Measurements from ENCODE around the gene SOAT1.

The SOAT1 gene

GRCh38 chr1:179322557-179322956 lies 29.0 kb downstream of the SOAT1 start:
- H3K4me1 ChIP-seq (ENCODE audit: control insufficient read depth, insufficient read depth, low read length) = no peaks in the 10 kb centered on the region
- H3K9me3 ChIP-seq (ENCODE audit: control insufficient read depth, low read length) = no peaks in the 10 kb centered on the region
- H3K4me3 ChIP-seq (ENCODE audit: insufficient read depth, low read depth, low read length) = no peak overlapping the region
- no peaks in the 10 kb centered on the region for H3K27me3 ChIP-seq (ENCODE audit: control insufficient read depth, insufficient read depth, low read length, poor library complexity, severe bottlenecking)
- H3K36me3 ChIP-seq (ENCODE audit: control insufficient read depth, insufficient read depth, low read length) = no peaks in the 10 kb centered on the region
- 87 to 98% methylated on average over 2 of the region's 3 CpGs for WGBS, 2 experiments
- no peak overlapping the region for H3K27ac ChIP-seq (ENCODE audit: insufficient read depth, low read depth, low read length, poor library complexity, severe bottlenecking)

GRCh38 chr1:179323436-179323835 lies 29.8 kb downstream of the SOAT1 start:
- H3K36me3 ChIP-seq (ENCODE audit: control insufficient read depth, insufficient read depth, low read length) = no peaks in the 10 kb centered on the region
- no peak overlapping the region for H3K4me3 ChIP-seq (ENCODE audit: insufficient read depth, low read depth, low read length)
- H3K4me1 ChIP-seq (ENCODE audit: control insufficient read depth, insufficient read depth, low read length) = no peaks in the 10 kb centered on the region
- no peaks in the 10 kb centered on the region for H3K27me3 ChIP-seq (ENCODE audit: control insufficient read depth, insufficient read depth, low read length, poor library complexity, severe bottlenecking)
- H3K9me3 ChIP-seq (ENCODE audit: control insufficient read depth, low read length) = no peaks in the 10 kb centered on the region
- no peak overlapping the region for H3K27ac ChIP-seq (ENCODE audit: insufficient read depth, low read depth, low read length, poor library complexity, severe bottlenecking)
- 96 to 100% methylated on average over 4 of the region's 4 CpGs for WGBS, 2 experiments

DNA sequence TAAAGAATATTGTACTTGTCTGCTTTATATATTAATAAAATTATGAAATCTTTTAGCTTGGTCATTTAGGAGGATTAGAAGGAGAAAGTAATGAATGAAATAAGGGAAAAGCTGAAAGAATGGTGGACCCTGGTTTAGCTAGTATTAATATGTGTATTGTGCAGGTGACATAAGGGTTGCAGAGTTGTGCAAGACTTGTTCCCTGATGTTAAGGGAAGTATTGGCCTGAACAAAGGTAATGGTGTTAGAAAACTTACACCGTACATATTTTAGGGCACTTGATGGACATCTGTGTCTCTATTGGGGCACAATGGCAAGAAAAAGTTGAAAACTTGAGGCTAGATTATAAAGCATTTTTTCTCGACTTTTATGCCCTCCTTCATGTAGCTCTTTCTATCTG lies 32.2 kb downstream of the SOAT1 start:
- WGBS, 2 experiments = 91 to 92% methylated on average over 2 of the region's 2 CpGs

DNA sequence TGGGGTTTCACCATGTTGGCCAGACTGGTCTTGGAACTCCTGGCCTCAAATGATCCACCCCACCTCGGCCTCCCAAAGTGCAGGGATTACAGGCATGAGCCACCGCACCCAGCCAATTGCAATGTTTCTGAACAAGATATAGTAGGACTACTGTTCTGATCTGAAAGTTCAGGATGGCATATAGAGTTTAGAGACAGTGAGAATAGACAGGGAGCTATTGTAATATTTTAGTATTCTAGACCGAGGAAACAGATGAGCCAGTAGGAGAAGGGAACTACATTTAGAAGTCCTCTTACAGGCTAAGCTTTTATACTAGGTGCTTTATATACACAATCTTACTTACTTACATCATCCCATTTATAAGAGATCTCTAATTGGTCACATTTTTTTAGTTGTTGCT lies 33.1 kb downstream of the SOAT1 start:
- Histone ChIP-seq H3K9me3 (ENCODE audit: control insufficient read depth, low read length) (no peaks in the 10 kb centered on the region), H3K27ac (ENCODE audit: insufficient read depth, low read depth, low read length, poor library complexity, severe bottlenecking) (no peak overlapping the region), H3K36me3 (ENCODE audit: control insufficient read depth, insufficient read depth, low read length) (no peaks in the 10 kb centered on the region), H3K4me1 (ENCODE audit: control insufficient read depth, insufficient read depth, low read length) (no peaks in the 10 kb centered on the region), H3K4me3 (ENCODE audit: insufficient read depth, low read depth, low read length) (no peak overlapping the region), H3K27me3 (ENCODE audit: control insufficient read depth, insufficient read depth, low read length, poor library complexity, severe bottlenecking) (no peaks in the 10 kb centered on the region)
- WGBS, 2 experiments = 93% methylated on average over 3 of the region's 3 CpGs

More for the DNA sequence above, 32.2 kb downstream of the SOAT1 start:
- Histone ChIP-seq H3K9me3 (ENCODE audit: control insufficient read depth, low read length) (no peaks in the 10 kb centered on the region), H3K27ac (ENCODE audit: insufficient read depth, low read depth, low read length, poor library complexity, severe bottlenecking) (no peak overlapping the region), H3K4me3 (ENCODE audit: insufficient read depth, low read depth, low read length) (no peak overlapping the region), H3K36me3 (ENCODE audit: control insufficient read depth, insufficient read depth, low read length) (no peaks in the 10 kb centered on the region), H3K4me1 (ENCODE audit: control insufficient read depth, insufficient read depth, low read length) (no peaks in the 10 kb centered on the region), H3K27me3 (ENCODE audit: control insufficient read depth, insufficient read depth, low read length, poor library complexity, severe bottlenecking) (no peaks in the 10 kb centered on the region)

DNA sequence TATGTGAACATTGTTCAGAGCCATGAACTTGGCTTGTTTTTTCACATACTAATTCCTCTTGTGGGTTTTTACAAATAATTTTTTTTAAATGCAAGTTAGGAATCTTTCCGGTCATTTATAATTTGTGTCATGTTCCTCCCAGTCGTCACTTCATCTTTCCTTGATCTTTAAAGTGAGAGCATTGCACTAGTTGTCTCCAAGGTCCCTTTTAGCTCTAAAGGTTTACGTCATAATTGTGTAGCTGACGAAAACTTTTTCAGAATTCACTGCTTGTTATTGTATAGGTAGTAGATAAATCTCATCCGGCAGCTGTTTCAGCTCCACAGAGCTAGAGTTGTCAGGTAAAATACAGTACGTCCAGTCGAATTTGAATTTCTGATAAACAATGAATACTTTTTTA lies 33.6 kb downstream of the SOAT1 start:
- Histone ChIP-seq H3K9me3 (ENCODE audit: control insufficient read depth, low read length) (no peaks in the 10 kb centered on the region), H3K27ac (ENCODE audit: insufficient read depth, low read depth, low read length, poor library complexity, severe bottlenecking) (no peak overlapping the region), H3K4me1 (ENCODE audit: control insufficient read depth, insufficient read depth, low read length) (no peaks in the 10 kb centered on the region), H3K27me3 (ENCODE audit: control insufficient read depth, insufficient read depth, low read length, poor library complexity, severe bottlenecking) (no peaks in the 10 kb centered on the region), H3K4me3 (ENCODE audit: insufficient read depth, low read depth, low read length) (no peak overlapping the region), H3K36me3 (ENCODE audit: control insufficient read depth, insufficient read depth, low read length) (no peaks in the 10 kb centered on the region)
- WGBS, 2 experiments = 93 to 99% methylated on average over 7 of the region's 7 CpGs

DNA sequence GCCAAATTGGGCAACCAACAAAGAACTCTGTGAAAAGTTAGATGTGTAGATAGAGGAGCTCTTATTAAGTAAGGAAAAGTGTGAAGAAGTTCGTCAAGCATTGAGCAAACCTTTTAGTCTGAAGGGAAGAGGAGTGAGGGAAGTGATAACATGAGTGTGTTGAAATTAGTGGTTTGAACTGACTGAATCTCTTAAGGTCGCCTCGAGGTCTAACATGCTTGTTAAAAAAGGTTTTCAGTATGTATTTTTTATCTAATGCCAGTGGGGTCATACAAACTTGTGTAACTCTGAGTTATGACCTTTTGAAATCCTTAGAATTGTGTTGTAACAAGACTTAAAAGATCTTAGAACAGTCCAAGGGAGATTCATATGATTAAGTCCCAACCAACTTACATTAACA lies 34.1 kb downstream of the SOAT1 start:
- Histone ChIP-seq H3K27ac (ENCODE audit: insufficient read depth, low read depth, low read length, poor library complexity, severe bottlenecking) (no peak overlapping the region), H3K36me3 (ENCODE audit: control insufficient read depth, insufficient read depth, low read length) (no peaks in the 10 kb centered on the region), H3K9me3 (ENCODE audit: control insufficient read depth, low read length) (no peaks in the 10 kb centered on the region), H3K4me3 (ENCODE audit: insufficient read depth, low read depth, low read length) (no peak overlapping the region), H3K4me1 (ENCODE audit: control insufficient read depth, insufficient read depth, low read length) (no peaks in the 10 kb centered on the region), H3K27me3 (ENCODE audit: control insufficient read depth, insufficient read depth, low read length, poor library complexity, severe bottlenecking) (no peaks in the 10 kb centered on the region)
- WGBS, 2 experiments = 91 to 92% methylated on average over 3 of the region's 3 CpGs

DNA sequence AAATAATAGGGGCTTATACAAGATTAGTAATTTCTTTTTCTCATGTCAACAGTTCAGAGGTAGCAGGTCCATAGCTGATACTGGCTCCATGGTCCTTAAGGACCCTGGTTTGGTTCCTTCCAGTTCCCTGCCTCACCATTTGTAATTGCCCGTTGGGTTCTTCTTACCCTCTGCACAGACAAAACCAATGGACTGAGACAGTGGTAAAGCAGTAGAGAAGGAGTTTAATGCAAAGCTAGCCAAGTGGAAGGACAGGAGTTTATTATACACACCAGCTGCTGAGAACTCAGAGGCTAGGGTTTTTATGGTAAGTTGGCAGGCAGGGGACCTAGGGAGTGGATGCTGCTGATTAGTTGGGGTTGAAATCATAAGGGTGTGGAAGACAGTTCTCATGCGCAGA lies 36.3 kb downstream of the SOAT1 start:
- Histone ChIP-seq H3K27ac (ENCODE audit: insufficient read depth, low read depth, low read length, poor library complexity, severe bottlenecking) (no peak overlapping the region), H3K4me1 (ENCODE audit: control insufficient read depth, insufficient read depth, low read length) (no peaks in the 10 kb centered on the region), H3K4me3 (ENCODE audit: insufficient read depth, low read depth, low read length) (no peak overlapping the region), H3K36me3 (ENCODE audit: control insufficient read depth, insufficient read depth, low read length) (no peaks in the 10 kb centered on the region), H3K27me3 (ENCODE audit: control insufficient read depth, insufficient read depth, low read length, poor library complexity, severe bottlenecking) (no peaks in the 10 kb centered on the region), H3K9me3 (ENCODE audit: control insufficient read depth, low read length) (no peaks in the 10 kb centered on the region)
- 96 to 100% methylated on average over 2 of the region's 2 CpGs for WGBS, 2 experiments

DNA sequence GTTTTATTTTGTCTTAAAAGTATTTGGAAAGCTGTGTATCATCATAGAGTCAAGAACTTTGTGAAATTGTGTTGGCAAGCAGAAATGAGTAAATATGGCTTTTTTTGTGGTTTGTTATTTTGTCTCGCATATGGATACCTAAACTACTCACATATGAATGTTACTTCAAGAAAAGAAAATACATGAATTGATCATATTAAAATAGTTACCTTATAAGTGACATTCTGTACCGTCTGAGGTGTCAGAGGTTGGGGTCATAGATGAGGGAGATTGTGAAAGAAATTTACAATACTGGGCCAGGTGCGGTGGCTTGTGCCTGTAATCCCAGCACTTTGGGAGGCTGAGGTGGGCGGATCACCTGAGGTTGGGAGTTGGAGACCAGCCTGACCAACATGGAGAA lies 40.8 kb downstream of the SOAT1 start:
- 97 to 98% methylated on average over 3 of the region's 4 CpGs for WGBS, 2 experiments
- Histone ChIP-seq H3K4me1 (ENCODE audit: control insufficient read depth, insufficient read depth, low read length) (no peaks in the 10 kb centered on the region), H3K27me3 (ENCODE audit: control insufficient read depth, insufficient read depth, low read length, poor library complexity, severe bottlenecking) (no peaks in the 10 kb centered on the region), H3K4me3 (ENCODE audit: insufficient read depth, low read depth, low read length) (no peak overlapping the region), H3K27ac (ENCODE audit: insufficient read depth, low read depth, low read length, poor library complexity, severe bottlenecking) (no peak overlapping the region), H3K36me3 (ENCODE audit: control insufficient read depth, insufficient read depth, low read length) (no peaks in the 10 kb centered on the region), H3K9me3 (ENCODE audit: control insufficient read depth, low read length) (no peaks in the 10 kb centered on the region)

DNA sequence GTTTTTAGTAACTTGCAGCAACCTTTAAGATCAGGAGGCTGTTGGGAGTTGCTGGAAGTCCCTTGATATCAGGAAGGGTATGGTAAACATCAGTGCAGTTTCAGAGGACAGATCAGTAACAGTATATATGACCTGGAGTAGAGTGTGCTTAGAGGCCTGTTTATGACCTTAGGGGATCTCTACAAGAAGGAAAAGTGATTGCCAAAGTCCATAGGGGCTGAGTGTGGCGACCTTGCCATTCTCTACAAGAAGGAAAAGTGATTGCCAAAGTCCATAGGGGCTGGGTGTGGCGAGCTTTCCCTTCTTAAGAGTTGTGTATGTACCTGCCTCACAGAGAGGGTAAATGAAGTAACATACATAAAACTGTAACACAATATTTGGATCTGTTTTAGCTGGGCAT lies 43.7 kb downstream of the SOAT1 start:
- no peaks in the 10 kb centered on the region for H3K4me1 ChIP-seq (ENCODE audit: control insufficient read depth, insufficient read depth, low read length)
- no peaks in the 10 kb centered on the region for H3K27me3 ChIP-seq (ENCODE audit: control insufficient read depth, insufficient read depth, low read length, poor library complexity, severe bottlenecking)
- H3K9me3 ChIP-seq (ENCODE audit: control insufficient read depth, low read length) = no peaks in the 10 kb centered on the region
- H3K27ac ChIP-seq (ENCODE audit: insufficient read depth, low read depth, low read length, poor library complexity, severe bottlenecking) = no peak overlapping the region
- no peak overlapping the region for H3K4me3 ChIP-seq (ENCODE audit: insufficient read depth, low read depth, low read length)
- H3K36me3 ChIP-seq (ENCODE audit: control insufficient read depth, insufficient read depth, low read length) = peaks cover 4% of the 10 kb centered on the region
- 92 to 95% methylated on average over 2 of the region's 2 CpGs for WGBS, 2 experiments

- H3K4me3 ChIP-seq (ENCODE audit: insufficient read depth, low read depth, low read length) = no peak overlapping the region
- no peaks in the 10 kb centered on the region for H3K4me1 ChIP-seq (ENCODE audit: control insufficient read depth, insufficient read depth, low read length)
- no peaks in the 10 kb centered on the region for H3K9me3 ChIP-seq (ENCODE audit: control insufficient read depth, low read length)
- no peaks in the 10 kb centered on the region for H3K27me3 ChIP-seq (ENCODE audit: control insufficient read depth, insufficient read depth, low read length, poor library complexity, severe bottlenecking)
- 93% methylated on average over 5 of the region's 5 CpGs for WGBS, 2 experiments
- H3K36me3 ChIP-seq (ENCODE audit: control insufficient read depth, insufficient read depth, low read length) = peaks cover 4% of the 10 kb centered on the region
- no peak overlapping the region for H3K27ac ChIP-seq (ENCODE audit: insufficient read depth, low read depth, low read length, poor library complexity, severe bottlenecking)
Observed at GRCh38 chr1:179337942-179338560, 44.5 kb downstream of the SOAT1 start.

- Histone ChIP-seq H3K9me3 (ENCODE audit: control insufficient read depth, low read length) (no peaks in the 10 kb centered on the region), H3K36me3 (ENCODE audit: control insufficient read depth, insufficient read depth, low read length) (peaks cover 4% of the 10 kb centered on the region), H3K27me3 (ENCODE audit: control insufficient read depth, insufficient read depth, low read length, poor library complexity, severe bottlenecking) (no peaks in the 10 kb centered on the region), H3K4me3 (ENCODE audit: insufficient read depth, low read depth, low read length) (no peak overlapping the region), H3K4me1 (ENCODE audit: control insufficient read depth, insufficient read depth, low read length) (no peaks in the 10 kb centered on the region), H3K27ac (ENCODE audit: insufficient read depth, low read depth, low read length, poor library complexity, severe bottlenecking) (no peak overlapping the region)
- 94 to 99% methylated on average over 5 of the region's 5 CpGs for WGBS, 2 experiments
Observed at GRCh38 chr1:179340918-179341317, 47.3 kb downstream of the SOAT1 start.
